MCF 10A (cell line): ENCODE results near the gene DHX34. TPM values are rescaled to one million over a fixed set of nuclear protein-coding genes. Genes with fewer than 3 reads are reported as not detected.

ENCODE experiments used
- BruUV-seq: library from RNA; stranded (reverse); fragments of 400-500 nt; replicated peaks from 2 replicates; lab custom pipeline; 2021; lab: Mats Ljungman, UMichigan
- CTCF ChIA-PET: fragments of 300-600 bp; sonication (Branson Sonifier 250); formaldehyde crosslinking; extraction: SDS; loops from one replicate; lab custom pipeline; 2021; ENCODE audit warnings: antibody characterized with exemption, inconsistent platforms; lab: Yijun Ruan, JAX
- POLR2A ChIA-PET: fragments of 300-600, 350-650 bp; sonication (Branson Sonifier 250); formaldehyde crosslinking; extraction: SDS; loops from one replicate; lab custom pipeline; 2020; ENCODE audit warnings: antibody characterized with exemption, inconsistent platforms; lab: Yijun Ruan, JAX
- DNase-seq: peaks from one replicate; pipeline ENCODE4 v3.0.0-alpha.2; 2018; ENCODE audit not compliant: unreplicated experiment
- H3K27ac Mint-ChIP-seq: one replicate; pipeline ENCODE4 v1.8.0; 2022; ENCODE audit warnings: mild to moderate bottlenecking, low read depth, mixed read lengths; ENCODE audit not compliant: unreplicated experiment
- H3K27me3 Mint-ChIP-seq: one replicate; pipeline ENCODE4 v1.8.0; 2022; ENCODE audit warnings: mixed read lengths; ENCODE audit not compliant: insufficient read depth, unreplicated experiment
- H3K36me3 Mint-ChIP-seq: one replicate; pipeline ENCODE4 v1.8.0; 2022; ENCODE audit warnings: mild to moderate bottlenecking, moderate library complexity, mixed read lengths; ENCODE audit not compliant: insufficient read depth, unreplicated experiment
- H3K4me1 Mint-ChIP-seq: one replicate; pipeline ENCODE4 v1.8.0; 2022; ENCODE audit warnings: mixed read lengths; ENCODE audit not compliant: insufficient read depth, unreplicated experiment
- H3K4me3 Mint-ChIP-seq: one replicate; pipeline ENCODE4 v1.8.0; 2022; ENCODE audit warnings: mild to moderate bottlenecking, moderate library complexity, mixed read lengths; ENCODE audit not compliant: unreplicated experiment
- H3K9me3 Mint-ChIP-seq: one replicate; pipeline ENCODE4 v1.8.0; 2022; ENCODE audit warnings: mixed read lengths; ENCODE audit not compliant: unreplicated experiment
- intact Hi-C: fragments of 100-400 bp; cut with micrococcal nuclease; formaldehyde crosslinking; loops from 2 replicates; pipeline ENCODE4 v1.14.1; 2022
- total RNA-seq: library from RNA; stranded (reverse); gene quantifications from 2 replicates; pipeline ENCODE4 v1.2.3, GENCODE V29; 2022
- TF ChIP-seq, protein P1 (sequence below): fragments of 200-600 bp; IDR thresholded peaks from one replicate; pipeline ENCODE4 v1.8.0; 2022; ENCODE audit warnings: antibody characterized with exemption, mild to moderate bottlenecking; ENCODE audit not compliant: unreplicated experiment

DHX34 gene
- total RNA-seq, 1 experiment from 2014 or later, result 34.7 TPM

DNA sequence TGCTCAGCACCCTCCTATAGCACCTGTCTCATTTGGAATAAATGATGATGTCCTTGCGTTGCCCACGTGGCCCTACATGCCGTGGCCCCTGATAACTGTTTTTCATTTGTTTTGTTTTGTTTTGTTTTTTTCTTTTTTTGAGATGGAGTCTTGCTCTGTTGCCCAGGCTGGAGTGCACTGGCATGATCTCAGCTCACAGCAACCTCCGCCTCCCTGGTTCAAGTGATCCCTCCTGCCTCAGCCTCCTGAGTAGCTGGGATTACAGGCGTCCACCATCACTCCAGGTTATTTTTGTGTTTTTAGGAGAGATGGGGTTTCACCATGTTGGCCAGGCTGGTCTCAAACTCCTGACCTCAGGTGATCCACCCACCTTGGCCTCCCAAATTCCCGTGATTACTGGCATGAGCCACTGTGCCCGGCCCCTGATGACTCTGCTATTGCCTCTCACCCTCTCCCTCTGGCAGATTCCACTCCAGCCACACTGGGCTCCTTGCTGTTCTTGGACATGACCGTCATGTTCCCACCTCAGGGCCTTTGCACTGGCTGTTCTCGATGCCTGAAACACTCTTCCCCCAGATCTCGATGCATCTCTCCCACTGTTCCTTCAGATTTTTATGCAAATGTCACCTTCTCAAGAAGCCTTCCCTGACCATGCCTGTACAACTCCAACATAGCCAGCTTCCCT is 9.8 kb upstream of the DHX34 start:
- Mint-ChIP-seq H3K4me1 (peaks cover 4% of the 10 kb centered on the region), H3K9me3 (no peaks in the 10 kb centered on the region), H3K27ac (no peak overlapping the region), H3K4me3 (no peak overlapping the region), H3K27me3 (no peaks in the 10 kb centered on the region), H3K36me3 (peaks cover 10% of the 10 kb centered on the region)
- TF ChIP-seq, protein P1, sequence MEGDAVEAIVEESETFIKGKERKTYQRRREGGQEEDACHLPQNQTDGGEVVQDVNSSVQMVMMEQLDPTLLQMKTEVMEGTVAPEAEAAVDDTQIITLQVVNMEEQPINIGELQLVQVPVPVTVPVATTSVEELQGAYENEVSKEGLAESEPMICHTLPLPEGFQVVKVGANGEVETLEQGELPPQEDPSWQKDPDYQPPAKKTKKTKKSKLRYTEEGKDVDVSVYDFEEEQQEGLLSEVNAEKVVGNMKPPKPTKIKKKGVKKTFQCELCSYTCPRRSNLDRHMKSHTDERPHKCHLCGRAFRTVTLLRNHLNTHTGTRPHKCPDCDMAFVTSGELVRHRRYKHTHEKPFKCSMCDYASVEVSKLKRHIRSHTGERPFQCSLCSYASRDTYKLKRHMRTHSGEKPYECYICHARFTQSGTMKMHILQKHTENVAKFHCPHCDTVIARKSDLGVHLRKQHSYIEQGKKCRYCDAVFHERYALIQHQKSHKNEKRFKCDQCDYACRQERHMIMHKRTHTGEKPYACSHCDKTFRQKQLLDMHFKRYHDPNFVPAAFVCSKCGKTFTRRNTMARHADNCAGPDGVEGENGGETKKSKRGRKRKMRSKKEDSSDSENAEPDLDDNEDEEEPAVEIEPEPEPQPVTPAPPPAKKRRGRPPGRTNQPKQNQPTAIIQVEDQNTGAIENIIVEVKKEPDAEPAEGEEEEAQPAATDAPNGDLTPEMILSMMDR, result no peak
- ChIA-PET POLR2A (interaction anchor here (2.2 kb wide), 1 partner anchor 9 kb away, joined by 7 read pairs; the partner anchor contains the start of gene DHX34), CTCF (interaction anchor here (0.6 to 3.0 kb wide), 4 partner anchors 10 to 123 kb away, joined by 3 to 13 read pairs (median 4); partner anchors contain the start of gene DHX34)
- intact Hi-C loops, result no loop called here
- no peak for DNase-seq
- BruUV-seq, result no TSS peak

GRCh38 chr19:47340477-47341208 is 8.5 kb upstream of the DHX34 start:
- intact Hi-C loops, result no loop called here
- TF ChIP-seq, protein P1, result no peak
- ChIA-PET CTCF (interaction anchor here (0.6 to 3.0 kb wide), 3 partner anchors 8 to 343 kb away, joined by 3 to 13 read pairs (median 4); partner anchors contain the start of gene DHX34), POLR2A (interaction anchor here (2.2 kb wide), 1 partner anchor 8 kb away, joined by 7 read pairs; the partner anchor contains the start of gene DHX34)
- H3K9me3 Mint-ChIP-seq, result no peaks in the 10 kb centered on the region
- H3K4me3 Mint-ChIP-seq, result no peak overlapping the region
- peaks cover 4% of the 10 kb centered on the region for H3K4me1 Mint-ChIP-seq
- H3K27me3 Mint-ChIP-seq, result no peaks in the 10 kb centered on the region
- H3K27ac Mint-ChIP-seq, result no peak overlapping the region
- peaks cover 10% of the 10 kb centered on the region for H3K36me3 Mint-ChIP-seq
- DNase-seq, result no peak
- BruUV-seq, result no TSS peak

- intact Hi-C loops, result no loop called here
Measured at GRCh38 chr19:47341734-47342133, 7.4 kb upstream of the DHX34 start.

More at GRCh38 chr19:47341734-47342133, 7.4 kb upstream of the DHX34 start:
- Mint-ChIP-seq H3K4me1 (no peaks in the 10 kb centered on the region), H3K27me3 (no peaks in the 10 kb centered on the region), H3K4me3 (no peak overlapping the region), H3K36me3 (peaks cover 10% of the 10 kb centered on the region), H3K27ac (no peak overlapping the region), H3K9me3 (no peaks in the 10 kb centered on the region)
- DNase-seq, result no peak
- TF ChIP-seq, protein P1, result no peak
- POLR2A ChIA-PET, result no interaction called here
- BruUV-seq, result no TSS peak
- CTCF ChIA-PET, result interaction anchor here (0.7 to 1.7 kb wide), 3 partner anchors 26 to 57 kb away, joined by 3 to 4 read pairs (median 3); no protein-coding TSS in a partner anchor
